ENCODE measurements around the gene IRAK3. TPM values are rescaled to one million over a fixed set of nuclear protein-coding genes. Genes with fewer than 3 reads are reported as not detected.

IRAK3 gene
- total RNA-seq, 1 experiment from 2014 or later, result 2.4 TPM

GRCh38 chr12:66199831-66200509 lies 11.0 kb downstream of the IRAK3 start:
- no peak for TF ChIP-seq CTCF (IDR thresholded peaks at IDR 0.05)
- TF ChIP-seq TCF7L2 (IDR thresholded peaks at IDR 0.05; ENCODE audit: low read depth, low read length), result no peak
- no peak for TF ChIP-seq REST (IDR thresholded peaks at IDR 0.05; ENCODE audit: insufficient read depth in 1 of 2, low read depth in 2 of 2, low read length in 1 of 2)
- no peak for TF ChIP-seq POLR2AphosphoS5 (IDR thresholded peaks at IDR 0.05; ENCODE audit: low read depth, low read length)
- TF ChIP-seq SIN3A (IDR thresholded peaks at IDR 0.05; ENCODE audit: borderline replicate concordance, insufficient read depth, low read depth, low read length), result no peak
- intact Hi-C loops (cut with micrococcal nuclease; ENCODE audit: unreplicated experiment) (no loop called here), in situ Hi-C loops (cut with HindIII; ENCODE audit: low pct_unique_long_range_greater_than_20kb, low sequenced_read_pairs) (no loop called here)
- H3K9me3 ChIP-seq (ENCODE audit: control insufficient read depth, insufficient read depth, low read depth, low read length), result no peaks in the 10 kb centered on the region; the same call in 1 of the 2 replicates
- H3K27me3 ChIP-seq (ENCODE audit: control insufficient read depth, insufficient read depth, low read length), result no peaks in the 10 kb centered on the region
- CTCF ChIA-PET, result no interaction called here
- no peak overlapping the region for H3K27ac ChIP-seq (ENCODE audit: low read length)
- no peak overlapping the region for H3K4me3 ChIP-seq (ENCODE audit: low read depth in 2 of 2, low read length in 2 of 2)
- POLR2A ChIA-PET, result no interaction called here
- ATAC-seq, result no peak
- H3K4me1 ChIP-seq (ENCODE audit: control insufficient read depth, insufficient read depth, low read length), result peaks cover 6% of the 10 kb centered on the region
- DNase-seq (ENCODE audit: low read depth, low spot score), result no peak
- H3K36me3 ChIP-seq (ENCODE audit: control insufficient read depth, insufficient read depth, low read length), result no peaks in the 10 kb centered on the region; the same call in 1 of the 2 replicates
- BruUV-seq (replicated peaks), result no TSS peak

- in situ Hi-C loops (cut with HindIII; ENCODE audit: low pct_unique_long_range_greater_than_20kb, low sequenced_read_pairs), result no loop called here
- Histone ChIP-seq H3K27me3 (ENCODE audit: control insufficient read depth, insufficient read depth, low read length) (no peaks in the 10 kb centered on the region), H3K9me3 (ENCODE audit: control insufficient read depth, insufficient read depth, low read depth, low read length) (no peaks in the 10 kb centered on the region; the same call in 1 of the 2 replicates), H3K36me3 (ENCODE audit: control insufficient read depth, insufficient read depth, low read length) (no peaks in the 10 kb centered on the region), H3K27ac (ENCODE audit: low read length) (no peak overlapping the region), H3K4me3 (ENCODE audit: low read depth in 2 of 2, low read length in 2 of 2) (no peak overlapping the region), H3K4me1 (ENCODE audit: control insufficient read depth, insufficient read depth, low read length) (no peaks in the 10 kb centered on the region)
- ATAC-seq (no peak), DNase-seq (ENCODE audit: low read depth, low spot score) (no peak)
- no peak for TF ChIP-seq TCF7L2 (IDR thresholded peaks at IDR 0.05; ENCODE audit: low read depth, low read length)
- no peak for TF ChIP-seq CTCF (IDR thresholded peaks at IDR 0.05)
- TF ChIP-seq REST (IDR thresholded peaks at IDR 0.05; ENCODE audit: insufficient read depth in 1 of 2, low read depth in 2 of 2, low read length in 1 of 2), result no peak
- no peak for TF ChIP-seq POLR2AphosphoS5 (IDR thresholded peaks at IDR 0.05; ENCODE audit: low read depth, low read length)
- no peak for TF ChIP-seq SIN3A (IDR thresholded peaks at IDR 0.05; ENCODE audit: borderline replicate concordance, insufficient read depth, low read depth, low read length)
- ChIA-PET POLR2A (no interaction called here), CTCF (no interaction called here)
- BruUV-seq (replicated peaks), result no TSS peak
- intact Hi-C loops (cut with micrococcal nuclease; ENCODE audit: unreplicated experiment), result no loop called here
Observed at GRCh38 chr12:66203820-66204219, 14.8 kb downstream of the IRAK3 start.
